HL-60 (cell line): ENCODE measurements around the gene ZCCHC3.

Experiments used
- DNase-seq, 2 experiments: peaks; one replicate each; pipeline ENCODE4 v3.0.0-alpha.2; 2010 to 2020; ENCODE audit warnings: low read depth in 1 of 2, low spot score in 1 of 2
- H3K27ac ChIP-seq: fragments of 250-450 bp; sonication (Bioruptor Pico); replicated peaks from 2 replicates; pipeline ENCODE4 v1.5.1; 2020; ENCODE audit warnings: mild to moderate bottlenecking, moderate library complexity
- H3K27me3 ChIP-seq: fragments of 250-450 bp; sonication (Bioruptor Pico); 2 replicates; pipeline ENCODE4 v1.5.1; 2021; ENCODE audit warnings: mild to moderate bottlenecking, moderate library complexity; ENCODE audit not compliant: insufficient read depth, poor library complexity, severe bottlenecking
- H3K4me3 ChIP-seq: replicated peaks from 2 replicates; pipeline ENCODE4 v1.5.1; 2011; ENCODE audit warnings: mild to moderate bottlenecking, control low read depth, low read length; ENCODE audit not compliant: insufficient read depth
- GABPA ChIP-seq: IDR thresholded peaks from 2 replicates; pipeline ENCODE4 v1.6.1; 2012; ENCODE audit warnings: low read depth
- POLR2AphosphoS5 ChIP-seq: IDR thresholded peaks from 2 replicates; pipeline ENCODE4 v1.6.1; 2012; ENCODE audit warnings: low read depth
- SPI1 ChIP-seq: IDR thresholded peaks from 2 replicates; pipeline ENCODE4 v1.6.1; 2012; ENCODE audit warnings: low read depth, mild to moderate bottlenecking, borderline replicate concordance
- TF ChIP-seq, protein P1 (sequence below): IDR thresholded peaks from 2 replicates; pipeline ENCODE4 v1.6.1; 2012; ENCODE audit warnings: low read depth; ENCODE audit not compliant: insufficient replicate concordance
- TF ChIP-seq, protein P2 (sequence below): IDR thresholded peaks from one replicate; pipeline ENCODE4 v1.5.1; 2011; ENCODE audit warnings: low read length, control low read depth, inconsistent platforms; ENCODE audit not compliant: insufficient read depth

ZCCHC3 gene

DNA sequence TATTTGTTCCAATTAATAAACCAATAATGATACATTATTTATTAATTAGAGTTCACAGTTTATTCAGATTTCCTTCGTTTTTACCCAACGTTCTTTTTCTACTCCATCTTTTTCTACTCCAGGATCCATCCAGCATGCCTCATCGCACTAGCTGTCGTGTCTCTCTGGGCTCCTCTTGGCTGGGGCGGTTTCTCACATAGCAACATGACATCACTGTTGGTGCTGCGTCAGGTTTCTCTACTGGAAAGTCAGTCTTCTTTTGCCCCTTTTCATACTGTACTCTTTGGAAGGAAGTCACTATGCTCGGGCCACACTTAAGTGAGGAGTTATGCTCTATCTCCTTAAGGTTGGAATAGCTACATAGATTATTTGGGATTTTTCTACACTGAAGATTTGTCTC, 14.2 kb downstream of the ZCCHC3 start:
- Histone ChIP-seq H3K27ac (no peak overlapping the region), H3K27me3 (no peaks in the 10 kb centered on the region), H3K4me3 (no peak overlapping the region)
- DNase-seq = no peak
- TF ChIP-seq, protein P1, sequence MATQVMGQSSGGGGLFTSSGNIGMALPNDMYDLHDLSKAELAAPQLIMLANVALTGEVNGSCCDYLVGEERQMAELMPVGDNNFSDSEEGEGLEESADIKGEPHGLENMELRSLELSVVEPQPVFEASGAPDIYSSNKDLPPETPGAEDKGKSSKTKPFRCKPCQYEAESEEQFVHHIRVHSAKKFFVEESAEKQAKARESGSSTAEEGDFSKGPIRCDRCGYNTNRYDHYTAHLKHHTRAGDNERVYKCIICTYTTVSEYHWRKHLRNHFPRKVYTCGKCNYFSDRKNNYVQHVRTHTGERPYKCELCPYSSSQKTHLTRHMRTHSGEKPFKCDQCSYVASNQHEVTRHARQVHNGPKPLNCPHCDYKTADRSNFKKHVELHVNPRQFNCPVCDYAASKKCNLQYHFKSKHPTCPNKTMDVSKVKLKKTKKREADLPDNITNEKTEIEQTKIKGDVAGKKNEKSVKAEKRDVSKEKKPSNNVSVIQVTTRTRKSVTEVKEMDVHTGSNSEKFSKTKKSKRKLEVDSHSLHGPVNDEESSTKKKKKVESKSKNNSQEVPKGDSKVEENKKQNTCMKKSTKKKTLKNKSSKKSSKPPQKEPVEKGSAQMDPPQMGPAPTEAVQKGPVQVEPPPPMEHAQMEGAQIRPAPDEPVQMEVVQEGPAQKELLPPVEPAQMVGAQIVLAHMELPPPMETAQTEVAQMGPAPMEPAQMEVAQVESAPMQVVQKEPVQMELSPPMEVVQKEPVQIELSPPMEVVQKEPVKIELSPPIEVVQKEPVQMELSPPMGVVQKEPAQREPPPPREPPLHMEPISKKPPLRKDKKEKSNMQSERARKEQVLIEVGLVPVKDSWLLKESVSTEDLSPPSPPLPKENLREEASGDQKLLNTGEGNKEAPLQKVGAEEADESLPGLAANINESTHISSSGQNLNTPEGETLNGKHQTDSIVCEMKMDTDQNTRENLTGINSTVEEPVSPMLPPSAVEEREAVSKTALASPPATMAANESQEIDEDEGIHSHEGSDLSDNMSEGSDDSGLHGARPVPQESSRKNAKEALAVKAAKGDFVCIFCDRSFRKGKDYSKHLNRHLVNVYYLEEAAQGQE = no peak
- TF ChIP-seq GABPA (no peak), POLR2AphosphoS5 (no peak), SPI1 (no peak)
- TF ChIP-seq, protein P2, sequence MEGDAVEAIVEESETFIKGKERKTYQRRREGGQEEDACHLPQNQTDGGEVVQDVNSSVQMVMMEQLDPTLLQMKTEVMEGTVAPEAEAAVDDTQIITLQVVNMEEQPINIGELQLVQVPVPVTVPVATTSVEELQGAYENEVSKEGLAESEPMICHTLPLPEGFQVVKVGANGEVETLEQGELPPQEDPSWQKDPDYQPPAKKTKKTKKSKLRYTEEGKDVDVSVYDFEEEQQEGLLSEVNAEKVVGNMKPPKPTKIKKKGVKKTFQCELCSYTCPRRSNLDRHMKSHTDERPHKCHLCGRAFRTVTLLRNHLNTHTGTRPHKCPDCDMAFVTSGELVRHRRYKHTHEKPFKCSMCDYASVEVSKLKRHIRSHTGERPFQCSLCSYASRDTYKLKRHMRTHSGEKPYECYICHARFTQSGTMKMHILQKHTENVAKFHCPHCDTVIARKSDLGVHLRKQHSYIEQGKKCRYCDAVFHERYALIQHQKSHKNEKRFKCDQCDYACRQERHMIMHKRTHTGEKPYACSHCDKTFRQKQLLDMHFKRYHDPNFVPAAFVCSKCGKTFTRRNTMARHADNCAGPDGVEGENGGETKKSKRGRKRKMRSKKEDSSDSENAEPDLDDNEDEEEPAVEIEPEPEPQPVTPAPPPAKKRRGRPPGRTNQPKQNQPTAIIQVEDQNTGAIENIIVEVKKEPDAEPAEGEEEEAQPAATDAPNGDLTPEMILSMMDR = no peak

DNA sequence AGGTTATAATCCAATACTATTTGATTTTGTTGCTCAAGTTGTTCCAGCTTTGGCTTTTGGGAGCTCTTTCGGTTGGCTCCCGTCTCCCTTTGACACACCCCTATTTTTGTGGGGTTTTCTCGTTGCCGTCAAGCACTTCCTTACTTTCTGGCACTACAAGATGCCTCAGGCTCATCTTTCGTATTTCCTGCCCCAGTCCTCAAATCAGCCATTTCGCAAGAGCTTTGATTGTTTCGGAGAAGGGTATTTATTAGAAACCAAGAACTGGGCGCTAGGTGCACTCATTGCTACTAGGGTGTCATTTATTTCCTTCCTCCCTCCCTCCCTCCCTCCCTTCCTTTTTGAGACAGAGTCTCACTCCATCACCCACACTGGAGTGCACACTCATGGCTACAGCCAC, 14.7 kb downstream of the ZCCHC3 start:
- Histone ChIP-seq H3K27ac (no peak overlapping the region), H3K4me3 (no peak overlapping the region), H3K27me3 (no peaks in the 10 kb centered on the region)
- TF ChIP-seq, protein P2 = no peak
- TF ChIP-seq SPI1 (no peak), GABPA (no peak), POLR2AphosphoS5 (no peak)
- TF ChIP-seq, protein P1 = no peak
- DNase-seq = no peak

DNA sequence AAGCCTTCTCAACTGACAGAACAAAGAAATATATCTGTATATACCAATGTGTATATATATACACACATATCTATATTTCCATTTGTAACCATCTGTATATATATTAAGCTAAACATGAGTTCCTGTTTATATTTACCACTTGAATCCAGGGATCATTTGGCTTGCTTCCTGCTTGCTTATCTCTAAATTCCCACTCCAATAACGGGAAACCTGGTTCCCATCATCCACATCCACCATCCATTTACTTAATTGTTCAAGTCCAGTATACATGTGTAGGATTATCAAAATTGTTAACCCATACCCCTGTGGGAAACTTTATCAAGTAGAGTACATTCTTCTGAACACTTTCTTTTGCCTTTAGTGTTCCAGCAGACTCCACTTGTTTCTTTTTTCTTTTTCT, 15.5 kb downstream of the ZCCHC3 start:
- H3K27me3 ChIP-seq = no peaks in the 10 kb centered on the region
- TF ChIP-seq, protein P1 = no peak
- TF ChIP-seq, protein P2 = no peak
- TF ChIP-seq POLR2AphosphoS5 = no peak
- no peak for TF ChIP-seq SPI1
- TF ChIP-seq GABPA = no peak

More for the DNA sequence above, 15.5 kb downstream of the ZCCHC3 start:
- no peak for DNase-seq
- Histone ChIP-seq H3K27ac (no peak overlapping the region), H3K4me3 (no peak overlapping the region)
